Memory B cell (primary cell): ENCODE data around the gene WNT9B.
"Not testable (repeated sequence)": the region's sequence is repeated elsewhere in the genome, so short reads cannot be mapped to it uniquely, and the experiment has no call there.

Source experiments
- ATAC-seq: fragments of 150-1000 bp; cut with Tn5 transposase; 2 replicates; pipeline ENCODE4 v1.10.0; 2021; ENCODE audit warnings: low read depth, mild to moderate bottlenecking, moderate library complexity
- DNase-seq, 2 donors: peaks; one replicate each; pipeline ENCODE4 v3.0.0; 2022; ENCODE audit warnings: low spot score in 2 of 2
- H3K27ac Mint-ChIP-seq: one replicate; pipeline ENCODE4 v1.8.0; 2022; ENCODE audit warnings: mild to moderate bottlenecking, moderate library complexity, mixed read lengths
- H3K27me3 Mint-ChIP-seq: one replicate; pipeline ENCODE4 v1.8.0; 2022; ENCODE audit warnings: mixed read lengths
- H3K36me3 Mint-ChIP-seq: one replicate; pipeline ENCODE4 v1.8.0; 2022; ENCODE audit warnings: mild to moderate bottlenecking, mixed read lengths
- H3K4me1 Mint-ChIP-seq: one replicate; pipeline ENCODE4 v1.8.0; 2022; ENCODE audit warnings: mixed read lengths
- H3K4me3 Mint-ChIP-seq: one replicate; pipeline ENCODE4 v1.8.0; 2022; ENCODE audit warnings: mild to moderate bottlenecking, moderate library complexity, mixed read lengths
- H3K9me3 Mint-ChIP-seq: one replicate; pipeline ENCODE4 v1.8.0; 2022; ENCODE audit warnings: mixed read lengths

WNT9B gene

GRCh38 chr17:46832945-46833839, 18.2 kb upstream of the WNT9B start:
- H3K4me3 Mint-ChIP-seq, result no peak overlapping the region
- peaks cover 7% of the 10 kb centered on the region for H3K4me1 Mint-ChIP-seq
- DNase-seq (no peak), ATAC-seq (no peak)
- no peaks in the 10 kb centered on the region for H3K9me3 Mint-ChIP-seq
- H3K27ac Mint-ChIP-seq, result no peak overlapping the region
- H3K36me3 Mint-ChIP-seq, result no peaks in the 10 kb centered on the region
- peaks cover 7% of the 10 kb centered on the region for H3K27me3 Mint-ChIP-seq

- H3K36me3 Mint-ChIP-seq, result no peaks in the 10 kb centered on the region
Observed at GRCh38 chr17:46833840-46834208, 17.6 kb upstream of the WNT9B start.

GRCh38 chr17:46834846-46835245, 16.5 kb upstream of the WNT9B start:
- ATAC-seq (no peak), DNase-seq (no peak)
- no peak overlapping the region for H3K27ac Mint-ChIP-seq
- H3K36me3 Mint-ChIP-seq, result no peaks in the 10 kb centered on the region
- peaks cover 1% of the 10 kb centered on the region for H3K9me3 Mint-ChIP-seq
- H3K4me1 Mint-ChIP-seq, result peaks cover 7% of the 10 kb centered on the region
- peaks cover 10% of the 10 kb centered on the region for H3K27me3 Mint-ChIP-seq
- no peak overlapping the region for H3K4me3 Mint-ChIP-seq

More at GRCh38 chr17:46833840-46834208, 17.6 kb upstream of the WNT9B start:
- ATAC-seq (no peak), DNase-seq (no peak)
- no peak overlapping the region for H3K4me3 Mint-ChIP-seq
- peaks cover 5% of the 10 kb centered on the region for H3K27me3 Mint-ChIP-seq
- no peak overlapping the region for H3K27ac Mint-ChIP-seq
- peaks cover 7% of the 10 kb centered on the region for H3K4me1 Mint-ChIP-seq
- H3K9me3 Mint-ChIP-seq, result no peaks in the 10 kb centered on the region

GRCh38 chr17:46836500-46836899, 14.9 kb upstream of the WNT9B start:
- Mint-ChIP-seq H3K4me1 (peaks cover 10% of the 10 kb centered on the region), H3K36me3 (no peaks in the 10 kb centered on the region), H3K4me3 (no peak overlapping the region), H3K27me3 (peaks cover 21% of the 10 kb centered on the region), H3K27ac (peak overlapping the region; percentile 87), H3K9me3 (peaks cover 3% of the 10 kb centered on the region)
- DNase-seq (no peak), ATAC-seq (no peak)

GRCh38 chr17:46837521-46837920, 13.9 kb upstream of the WNT9B start:
- ATAC-seq, result no peak
- H3K27ac Mint-ChIP-seq, result no peak overlapping the region
- H3K4me3 Mint-ChIP-seq, result no peak overlapping the region
- H3K4me1 Mint-ChIP-seq, result peaks cover 10% of the 10 kb centered on the region
- DNase-seq, result no peak
- H3K36me3 Mint-ChIP-seq, result no peaks in the 10 kb centered on the region
- H3K27me3 Mint-ChIP-seq, result peaks cover 25% of the 10 kb centered on the region
- peaks cover 3% of the 10 kb centered on the region for H3K9me3 Mint-ChIP-seq

GRCh38 chr17:46839211-46839610, 12.2 kb upstream of the WNT9B start:
- Mint-ChIP-seq H3K4me3 (no peak overlapping the region), H3K4me1 (peaks cover 10% of the 10 kb centered on the region)

GRCh38 chr17:46840596-46840995, 10.8 kb upstream of the WNT9B start:
- not testable (repeated sequence) for ATAC-seq, H3K27ac Mint-ChIP-seq, H3K4me3 Mint-ChIP-seq, H3K36me3 Mint-ChIP-seq, H3K9me3 Mint-ChIP-seq, DNase-seq
- peaks cover 12% of the 10 kb centered on the region for H3K4me1 Mint-ChIP-seq
- H3K27me3 Mint-ChIP-seq, result peaks cover 39% of the 10 kb centered on the region

More at GRCh38 chr17:46839211-46839610, 12.2 kb upstream of the WNT9B start:
- no peak for DNase-seq
- peaks cover 35% of the 10 kb centered on the region for H3K27me3 Mint-ChIP-seq
- ATAC-seq, result no peak
- no peak overlapping the region for H3K27ac Mint-ChIP-seq
- H3K9me3 Mint-ChIP-seq, result peaks cover 9% of the 10 kb centered on the region
- peaks cover 5% of the 10 kb centered on the region for H3K36me3 Mint-ChIP-seq

GRCh38 chr17:46841561-46842379, 9.6 kb upstream of the WNT9B start:
- DNase-seq (no peak), ATAC-seq (no peak)
- H3K9me3 Mint-ChIP-seq, result peaks cover 9% of the 10 kb centered on the region
- no peak overlapping the region for H3K4me3 Mint-ChIP-seq
- peaks cover 5% of the 10 kb centered on the region for H3K36me3 Mint-ChIP-seq
- H3K27ac Mint-ChIP-seq, result no peak overlapping the region
- H3K27me3 Mint-ChIP-seq, result peaks cover 39% of the 10 kb centered on the region
- peaks cover 5% of the 10 kb centered on the region for H3K4me1 Mint-ChIP-seq

- H3K27me3 Mint-ChIP-seq, result peaks cover 47% of the 10 kb centered on the region
- peaks cover 5% of the 10 kb centered on the region for H3K4me1 Mint-ChIP-seq
- H3K4me3 Mint-ChIP-seq, result no peak overlapping the region
- H3K27ac Mint-ChIP-seq, result no peak overlapping the region
- peaks cover 9% of the 10 kb centered on the region for H3K9me3 Mint-ChIP-seq
- DNase-seq (no peak), ATAC-seq (no peak)
- H3K36me3 Mint-ChIP-seq, result peaks cover 5% of the 10 kb centered on the region
Observed at GRCh38 chr17:46842835-46843234, 8.5 kb upstream of the WNT9B start.

GRCh38 chr17:46847204-46848191, 3.9 kb upstream of the WNT9B start:
- DNase-seq (no peak), ATAC-seq (no peak)
- peaks cover 6% of the 10 kb centered on the region for H3K9me3 Mint-ChIP-seq
- peaks cover 13% of the 10 kb centered on the region for H3K4me1 Mint-ChIP-seq
- no peak overlapping the region for H3K4me3 Mint-ChIP-seq
- peaks cover 5% of the 10 kb centered on the region for H3K36me3 Mint-ChIP-seq
- no peak overlapping the region for H3K27ac Mint-ChIP-seq
- H3K27me3 Mint-ChIP-seq, result peaks cover 56% of the 10 kb centered on the region

GRCh38 chr17:46848534-46848933, 2.8 kb upstream of the WNT9B start:
- no peak for ATAC-seq
- no peak for DNase-seq
- H3K36me3 Mint-ChIP-seq, result peaks cover 2% of the 10 kb centered on the region
- peaks cover 13% of the 10 kb centered on the region for H3K4me1 Mint-ChIP-seq
- no peak overlapping the region for H3K27ac Mint-ChIP-seq
- peaks cover 54% of the 10 kb centered on the region for H3K27me3 Mint-ChIP-seq
- H3K9me3 Mint-ChIP-seq, result no peaks in the 10 kb centered on the region
- H3K4me3 Mint-ChIP-seq, result no peak overlapping the region

GRCh38 chr17:46850688-46851028, 725 bp upstream of the WNT9B start:
- Mint-ChIP-seq H3K4me3 (peak overlapping the region; percentile 37), H3K27ac (no peak overlapping the region), H3K4me1 (peaks cover 11% of the 10 kb centered on the region), H3K36me3 (no peaks in the 10 kb centered on the region), H3K9me3 (no peaks in the 10 kb centered on the region), H3K27me3 (peaks cover 52% of the 10 kb centered on the region)
- no peak for DNase-seq
- no peak for ATAC-seq

GRCh38 chr17:46853896-46854444, 2.6 kb downstream of the WNT9B start:
- Mint-ChIP-seq H3K4me1 (peaks cover 11% of the 10 kb centered on the region), H3K36me3 (peaks cover 2% of the 10 kb centered on the region), H3K9me3 (no peaks in the 10 kb centered on the region), H3K27ac (no peak overlapping the region), H3K4me3 (no peak overlapping the region), H3K27me3 (peaks cover 38% of the 10 kb centered on the region)
- ATAC-seq (no peak), DNase-seq (no peak)
